HG02763 (cell line): ENCODE measurements around the gene ANKRD13D.
A peak's percentile ranks its signal among the peaks of the same experiment; 100 is the strongest.

ENCODE experiments used
- ATAC-seq: cut with Tn5 transposase; IDR thresholded peaks from one replicate; pipeline ENCODE4 v1.9.1; 2021; ENCODE audit warnings: mild to moderate bottlenecking, moderate library complexity; ENCODE audit not compliant: unreplicated experiment

The ANKRD13D gene

GRCh38 chr11:67285541-67286498 is 3.3 kb upstream of the ANKRD13D start:
- no peak for ATAC-seq

- no peak for ATAC-seq
Measured at GRCh38 chr11:67286621-67287333, 2.3 kb upstream of the ANKRD13D start.

- no peak for ATAC-seq
Measured at GRCh38 chr11:67287355-67288197, 1.5 kb upstream of the ANKRD13D start.

- no peak for ATAC-seq
Measured at GRCh38 chr11:67288198-67288451, 978 bp upstream of the ANKRD13D start.

- peak; percentile 73 for ATAC-seq
Measured at GRCh38 chr11:67288452-67289225, 464 bp upstream of the ANKRD13D start.

- ATAC-seq, result no peak
Measured at GRCh38 chr11:67289651-67290479, 762 bp downstream of the ANKRD13D start.

GRCh38 chr11:67290801-67291200 is 1.7 kb downstream of the ANKRD13D start:
- no peak for ATAC-seq

- ATAC-seq, result no peak
Measured at GRCh38 chr11:67291481-67292381, 2.6 kb downstream of the ANKRD13D start.

GRCh38 chr11:67292671-67293070 is 3.6 kb downstream of the ANKRD13D start:
- ATAC-seq, result no peak

- no peak for ATAC-seq
Measured at GRCh38 chr11:67293090-67293489, 4.0 kb downstream of the ANKRD13D start.

GRCh38 chr11:67295846-67296245 is 6.7 kb downstream of the ANKRD13D start:
- no peak for ATAC-seq

- ATAC-seq, result no peak
Measured at GRCh38 chr11:67298786-67299185, 9.7 kb downstream of the ANKRD13D start.

- no peak for ATAC-seq
Measured at GRCh38 chr11:67299471-67300191, 10.5 kb downstream of the ANKRD13D start.

- ATAC-seq, result no peak
Measured at GRCh38 chr11:67300256-67300755, 11.2 kb downstream of the ANKRD13D start.

- no peak for ATAC-seq
Measured at GRCh38 chr11:67300756-67301312, 11.7 kb downstream of the ANKRD13D start.

GRCh38 chr11:67301313-67301921 is 12.3 kb downstream of the ANKRD13D start:
- no peak for ATAC-seq

- no peak for ATAC-seq
Measured at GRCh38 chr11:67301951-67302516, 12.9 kb downstream of the ANKRD13D start.
